C4-2B (cell line): Measurements from ENCODE around the gene NDUFAF5.
A peak's percentile ranks its signal among the peaks of the same experiment; 100 is the strongest.

ENCODE experiments used
- H3K27ac ChIP-seq: fragments of 450-650 bp; 2 replicates; pipeline ENCODE4 v1.5.1; 2017
- ZFX ChIP-seq: fragments of 450-650 bp; IDR thresholded peaks from 2 replicates; pipeline ENCODE4 v1.6.1; 2017
- TF ChIP-seq, protein P1 (sequence below): fragments of 450-650 bp; conservative IDR thresholded peaks from 2 replicates; pipeline ENCODE4 v1.5.1; 2017; ENCODE audit warnings: mild to moderate bottlenecking

NDUFAF5 gene

DNA sequence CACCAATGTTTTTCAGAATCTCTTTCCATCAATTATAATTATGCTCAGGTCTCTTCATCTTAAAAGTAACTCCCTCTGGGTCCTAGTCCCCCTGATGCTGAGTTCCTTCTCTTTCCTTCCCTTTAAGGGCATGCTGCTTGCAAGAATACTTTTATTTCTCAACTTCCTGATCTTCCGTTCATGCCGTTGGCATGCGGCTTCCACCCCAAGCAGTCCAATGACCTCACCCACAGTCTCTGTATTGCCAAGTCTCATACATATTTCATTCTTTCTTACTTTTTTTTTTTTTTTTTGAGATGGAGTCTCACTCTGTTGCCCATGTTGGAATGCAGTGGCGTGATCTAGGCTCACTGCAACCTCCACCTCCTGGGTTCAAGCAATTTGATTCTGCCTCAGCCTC lies 83.5 kb downstream of the NDUFAF5 start:
- TF ChIP-seq, protein P1, sequence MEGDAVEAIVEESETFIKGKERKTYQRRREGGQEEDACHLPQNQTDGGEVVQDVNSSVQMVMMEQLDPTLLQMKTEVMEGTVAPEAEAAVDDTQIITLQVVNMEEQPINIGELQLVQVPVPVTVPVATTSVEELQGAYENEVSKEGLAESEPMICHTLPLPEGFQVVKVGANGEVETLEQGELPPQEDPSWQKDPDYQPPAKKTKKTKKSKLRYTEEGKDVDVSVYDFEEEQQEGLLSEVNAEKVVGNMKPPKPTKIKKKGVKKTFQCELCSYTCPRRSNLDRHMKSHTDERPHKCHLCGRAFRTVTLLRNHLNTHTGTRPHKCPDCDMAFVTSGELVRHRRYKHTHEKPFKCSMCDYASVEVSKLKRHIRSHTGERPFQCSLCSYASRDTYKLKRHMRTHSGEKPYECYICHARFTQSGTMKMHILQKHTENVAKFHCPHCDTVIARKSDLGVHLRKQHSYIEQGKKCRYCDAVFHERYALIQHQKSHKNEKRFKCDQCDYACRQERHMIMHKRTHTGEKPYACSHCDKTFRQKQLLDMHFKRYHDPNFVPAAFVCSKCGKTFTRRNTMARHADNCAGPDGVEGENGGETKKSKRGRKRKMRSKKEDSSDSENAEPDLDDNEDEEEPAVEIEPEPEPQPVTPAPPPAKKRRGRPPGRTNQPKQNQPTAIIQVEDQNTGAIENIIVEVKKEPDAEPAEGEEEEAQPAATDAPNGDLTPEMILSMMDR = no peak
- TF ChIP-seq ZFX = no peak
- no peak overlapping the region for H3K27ac ChIP-seq

DNA sequence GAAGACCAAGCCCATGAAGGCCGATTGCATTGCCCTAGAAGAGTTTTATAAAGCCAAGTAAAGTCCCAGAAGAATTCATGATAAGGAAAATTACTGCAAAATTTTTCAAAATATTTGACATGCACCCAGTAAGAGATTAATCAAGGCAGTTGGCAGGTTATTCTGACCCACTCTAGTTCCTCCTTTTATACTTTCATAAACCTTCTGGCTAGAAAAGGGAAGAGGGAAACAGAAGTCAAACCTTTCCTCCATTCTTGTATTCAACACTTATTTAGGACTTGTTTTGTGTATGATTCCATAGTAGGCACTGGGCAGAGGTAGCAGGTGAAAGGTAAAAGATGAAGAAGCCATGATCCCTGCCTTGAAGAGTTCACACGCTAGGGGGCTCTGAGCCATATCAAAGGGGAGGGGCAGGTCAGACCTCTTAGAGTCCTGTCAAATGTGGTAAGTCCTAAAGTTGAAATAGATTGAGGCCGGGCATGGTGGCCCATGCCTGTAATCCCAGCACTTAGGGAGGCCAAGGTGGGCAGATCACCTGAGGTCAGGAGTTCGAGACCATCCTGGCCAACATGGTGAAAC lies 85.4 kb downstream of the NDUFAF5 start:
- no peak overlapping the region for H3K27ac ChIP-seq
- TF ChIP-seq, protein P1 = peak; percentile 15
- no peak for TF ChIP-seq ZFX
